Keratinocyte (primary cell): ENCODE results near the gene NINJ1.

Experiments
- CTCF ChIP-seq, 3 experiments: IDR thresholded peaks in 1 of 3; conservative IDR thresholded peaks in 1 of 3; optimal IDR thresholded peaks in 1 of 3; 2 replicates in 2 of 3; 3 replicates in 1 of 3; pipeline versions ENCODE3 to v1.5.1; 2011; ENCODE audit warnings: low read length in 3 of 3, mild to moderate bottlenecking in 3 of 3, moderate library complexity in 2 of 3, control low read depth in 1 of 3, inconsistent platforms in 1 of 3; ENCODE audit not compliant: insufficient read depth in 2 of 3; ENCODE audit errors: extremely low read depth in 1 of 3
- EZH2 ChIP-seq: IDR thresholded peaks from one replicate; pipeline ENCODE4 v1.6.1; 2012; ENCODE audit warnings: inconsistent platforms, mild to moderate bottlenecking, low read length, moderate library complexity

GRCh38 chr9:93131599-93132286 is 2.3 kb downstream of the NINJ1 start:
- TF ChIP-seq CTCF (optimal IDR thresholded peaks at IDR 0.05 in 1 of 3, IDR thresholded peaks at IDR 0.05 in 1 of 3, conservative IDR thresholded peaks at IDR 0.05 in 1 of 3; ENCODE audit: extremely low read depth in 1 of 3, insufficient read depth in 2 of 3, low read length in 3 of 3) (no peak), EZH2 (no peak)
